GM18907 (cell line): ENCODE data around the gene DRG1.
"Not testable (repeated sequence)": the region's sequence is repeated elsewhere in the genome, so short reads cannot be mapped to it uniquely, and the experiment has no call there.

Experiments used
- ATAC-seq: cut with Tn5 transposase; IDR thresholded peaks from one replicate; pipeline ENCODE4 v1.9.1; 2021; ENCODE audit warnings: mild to moderate bottlenecking, moderate library complexity; ENCODE audit not compliant: unreplicated experiment

DRG1 gene, protein sequence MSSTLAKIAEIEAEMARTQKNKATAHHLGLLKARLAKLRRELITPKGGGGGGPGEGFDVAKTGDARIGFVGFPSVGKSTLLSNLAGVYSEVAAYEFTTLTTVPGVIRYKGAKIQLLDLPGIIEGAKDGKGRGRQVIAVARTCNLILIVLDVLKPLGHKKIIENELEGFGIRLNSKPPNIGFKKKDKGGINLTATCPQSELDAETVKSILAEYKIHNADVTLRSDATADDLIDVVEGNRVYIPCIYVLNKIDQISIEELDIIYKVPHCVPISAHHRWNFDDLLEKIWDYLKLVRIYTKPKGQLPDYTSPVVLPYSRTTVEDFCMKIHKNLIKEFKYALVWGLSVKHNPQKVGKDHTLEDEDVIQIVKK

DNA sequence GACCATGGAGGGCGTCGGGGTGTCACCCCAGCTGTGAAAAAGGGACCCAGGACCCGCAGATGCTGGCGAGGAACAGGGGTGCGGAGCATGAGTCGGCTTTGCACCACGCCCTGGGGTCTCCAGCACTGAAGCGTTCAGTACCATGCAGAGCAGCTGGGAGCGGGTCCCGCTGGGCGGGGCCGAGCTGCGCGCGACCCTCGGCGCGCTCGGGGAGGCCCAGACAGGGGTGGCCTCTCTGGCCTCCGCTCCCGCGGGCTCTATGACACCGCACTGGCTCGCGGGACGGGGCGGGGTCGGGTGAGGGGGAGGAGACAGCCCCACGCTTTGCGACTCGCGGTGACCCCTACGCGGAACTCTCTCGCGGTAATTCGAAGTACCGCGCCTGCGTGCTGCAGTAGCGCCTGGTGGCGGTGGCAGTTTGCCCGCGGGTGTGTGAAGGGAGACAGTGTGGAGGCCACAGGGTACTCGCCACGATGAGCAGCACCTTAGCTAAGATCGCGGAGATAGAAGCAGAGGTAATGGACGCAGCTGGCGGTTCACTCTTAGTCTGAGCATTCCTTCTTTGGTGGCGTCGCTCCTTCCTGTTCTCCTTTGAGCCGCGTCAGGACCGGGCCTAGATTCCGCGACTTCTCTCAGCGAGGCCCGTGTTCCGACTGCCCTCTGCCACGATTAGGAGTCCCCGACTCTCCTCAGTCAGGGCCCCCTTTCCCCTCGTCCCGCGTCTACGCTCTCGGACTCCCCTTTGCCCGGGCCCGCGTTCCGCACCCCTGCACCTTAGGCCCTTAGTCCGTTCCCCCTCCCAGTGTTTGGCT, at the start of gene DRG1:
TSS of gene DRG1 (plus strand) at position 394 of the 812 bp plus-strand sequence. CDS start at position 474, 80 bp downstream.
- peak; percentile 92 for ATAC-seq

DNA sequence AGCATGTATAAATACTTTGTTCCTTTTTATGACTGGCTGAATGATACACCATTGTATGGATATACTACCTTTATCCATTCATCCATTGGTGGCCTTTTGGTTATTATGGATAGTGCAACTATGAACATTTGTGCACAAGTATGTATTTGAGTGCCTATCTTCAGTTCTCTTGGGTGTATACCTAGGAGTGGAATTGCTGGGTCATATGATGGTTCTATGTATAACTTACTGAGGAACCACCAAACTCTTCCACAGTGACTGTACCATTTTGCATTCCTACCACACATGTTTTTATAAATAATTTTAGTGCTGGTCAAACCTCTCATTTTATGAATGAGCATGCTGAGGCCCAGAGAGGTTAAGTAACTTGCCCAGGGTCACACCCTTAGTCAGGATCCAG, 49.4 kb upstream of the DRG1 start:
- ATAC-seq = no peak

DNA sequence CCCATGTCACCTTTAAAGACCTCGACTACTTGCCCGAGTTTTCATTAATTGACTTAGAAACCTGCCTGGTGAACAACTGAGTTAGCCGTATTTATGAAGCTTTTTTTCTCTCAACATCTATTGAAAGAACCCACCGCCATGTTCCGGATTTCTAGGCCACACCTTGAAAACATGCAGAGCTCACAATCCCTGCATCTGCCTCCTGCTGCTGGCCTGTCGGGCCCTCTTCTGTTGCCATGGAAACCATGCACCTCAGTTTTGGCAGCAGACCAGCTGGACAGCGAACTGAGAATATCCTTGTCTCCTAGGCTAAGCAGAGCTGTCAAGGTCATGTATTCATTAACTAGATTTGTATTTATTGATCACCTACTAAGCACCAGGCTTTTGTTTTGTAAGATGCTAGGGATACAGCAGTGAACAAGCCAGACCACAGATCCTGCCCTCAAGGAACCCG, 49.0 kb upstream of the DRG1 start:
- no peak for ATAC-seq

DNA sequence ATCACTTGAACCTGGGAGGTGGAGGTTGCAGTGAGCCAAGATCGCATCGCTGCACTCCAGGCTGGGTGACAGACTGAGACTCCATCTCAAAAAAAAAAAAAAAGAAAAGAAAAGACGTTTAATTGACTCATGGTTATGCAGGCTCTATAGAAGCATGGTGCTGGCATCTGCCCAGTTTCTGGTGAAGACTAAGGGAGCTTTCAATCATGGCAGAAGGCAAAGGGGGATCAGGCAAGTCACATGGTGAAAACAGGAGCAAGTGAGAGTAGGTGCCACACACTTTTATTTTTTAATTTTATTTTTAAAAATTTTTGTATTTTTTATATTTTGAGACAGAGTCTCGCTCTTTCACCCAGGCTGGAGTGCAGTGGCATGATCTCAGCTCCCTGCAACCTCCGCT, 44.9 kb upstream of the DRG1 start:
- ATAC-seq = no peak

DNA sequence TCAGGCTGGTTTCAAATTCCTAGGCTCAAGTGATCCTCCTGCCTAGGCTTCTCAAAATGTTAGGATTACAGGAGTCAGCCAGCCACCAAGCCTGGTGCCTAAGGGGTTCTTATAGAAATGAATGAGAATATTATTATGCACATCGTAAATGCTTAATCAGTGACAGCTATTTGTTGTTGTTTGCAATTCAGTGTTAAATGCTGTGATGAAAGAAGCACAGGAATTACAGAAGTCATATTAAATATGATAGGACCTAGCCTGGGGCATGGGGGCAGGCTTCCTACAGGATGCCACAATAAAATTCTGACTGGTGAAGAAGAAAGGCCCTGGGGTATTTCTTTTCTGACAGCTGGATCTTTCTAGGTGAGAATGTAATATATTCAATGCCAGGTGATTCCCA, 39.4 kb upstream of the DRG1 start:
- ATAC-seq = no peak

DNA sequence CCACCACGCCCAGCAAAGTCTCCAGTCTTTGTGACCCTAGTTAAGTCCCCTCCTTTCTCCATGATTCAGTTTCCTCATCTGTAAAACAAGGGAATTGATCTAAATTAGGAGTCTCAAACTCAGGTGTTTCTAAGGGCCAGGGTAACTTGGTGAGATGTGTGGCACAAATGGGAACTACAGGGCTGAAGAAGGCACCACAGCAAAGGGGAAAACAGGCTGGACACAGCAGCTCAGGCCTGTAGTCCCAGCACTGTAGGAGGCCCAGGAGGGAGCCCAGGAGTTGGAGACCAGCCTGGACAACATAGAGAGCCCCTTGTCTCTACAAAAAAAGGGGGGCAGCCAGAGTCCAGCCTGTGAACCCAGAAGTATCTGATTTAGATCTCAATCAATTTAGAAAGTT, 37.7 kb upstream of the DRG1 start:
- ATAC-seq = no peak

DNA sequence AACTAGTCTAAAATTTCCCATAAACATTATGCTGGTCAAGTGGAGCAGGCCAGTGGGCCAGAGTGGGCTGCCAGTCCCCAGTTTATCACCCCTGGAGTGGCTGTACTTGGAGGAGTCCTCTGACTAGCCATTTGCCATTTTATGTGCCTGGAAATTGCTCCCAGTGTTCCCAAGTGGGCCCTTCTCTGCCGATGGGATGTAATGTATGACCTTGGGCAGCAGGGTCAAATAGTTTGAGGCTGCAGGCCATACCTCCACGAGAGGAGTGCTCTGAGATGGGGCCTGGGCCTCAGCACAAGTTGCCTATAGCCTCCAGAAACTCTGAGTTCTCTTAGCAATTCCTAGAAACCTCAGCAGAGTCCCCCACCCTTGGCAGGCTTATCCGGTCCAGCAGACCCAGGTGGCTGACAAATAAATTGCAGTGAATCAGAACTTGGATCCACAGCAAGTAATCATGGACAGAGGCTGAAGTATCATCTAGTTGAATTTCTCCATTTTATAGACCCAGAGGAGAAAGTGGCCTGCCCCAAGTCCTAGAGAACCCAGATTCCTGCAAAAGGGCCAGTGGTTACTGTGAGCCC, 35.4 kb upstream of the DRG1 start:
- ATAC-seq = no peak

DNA sequence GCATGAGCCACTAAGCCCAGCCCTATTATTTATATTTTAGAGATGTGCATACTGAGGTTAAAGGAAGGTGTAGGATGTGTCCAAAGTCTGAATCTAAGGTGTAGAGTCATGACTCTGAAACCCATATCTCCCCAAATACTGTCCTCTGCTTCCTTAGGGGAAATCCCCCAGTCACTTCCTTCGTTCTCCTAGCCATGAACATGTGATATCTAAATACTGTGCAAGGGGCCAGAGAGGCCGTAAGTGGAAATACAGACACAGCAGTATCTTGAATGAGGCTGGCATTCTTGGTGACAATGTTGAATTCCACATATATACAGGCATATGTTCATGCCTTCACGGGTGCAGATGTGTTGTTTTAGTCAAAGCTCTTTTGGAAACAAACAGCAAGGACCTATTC, 32.0 kb upstream of the DRG1 start:
- no peak for ATAC-seq

DNA sequence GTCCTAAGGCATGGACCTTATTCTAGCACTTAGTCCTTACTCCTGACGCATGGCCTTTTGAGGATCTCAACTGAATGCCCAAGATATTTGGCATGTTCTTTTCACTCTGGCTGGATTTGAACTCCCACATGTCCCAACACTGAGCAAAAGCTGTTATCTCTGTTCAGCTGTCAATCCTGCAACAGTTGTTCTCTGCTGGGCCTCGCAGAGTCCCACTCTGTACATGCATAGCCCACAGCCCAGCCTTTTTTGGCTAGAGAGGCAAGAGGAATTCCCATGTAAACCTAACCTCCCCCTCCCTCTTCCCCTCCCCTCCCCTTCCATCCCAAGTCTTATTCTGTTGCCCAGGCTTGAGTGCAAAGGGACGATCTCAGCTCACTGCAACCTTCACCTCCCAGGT, 21.8 kb upstream of the DRG1 start:
- no peak for ATAC-seq

DNA sequence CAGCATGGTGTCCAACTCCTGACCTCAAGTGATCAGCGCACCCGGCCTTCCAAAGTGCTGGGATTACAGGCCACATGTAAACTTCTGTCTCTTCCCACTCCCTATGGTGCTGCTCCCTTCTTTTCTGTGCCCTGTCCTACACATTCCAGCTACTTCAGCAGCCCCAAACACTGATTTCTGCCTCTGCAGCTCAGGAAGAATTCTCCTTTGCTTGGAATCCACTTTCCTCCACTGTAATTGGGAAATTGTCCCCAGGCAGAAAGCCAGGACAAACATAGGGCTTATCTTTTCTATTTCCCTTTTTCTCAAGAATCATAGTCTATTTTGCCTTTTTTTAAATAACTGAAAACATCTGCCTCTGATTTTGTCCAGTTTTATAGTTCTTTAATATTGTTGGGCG, 21.3 kb upstream of the DRG1 start:
- ATAC-seq = no peak

DNA sequence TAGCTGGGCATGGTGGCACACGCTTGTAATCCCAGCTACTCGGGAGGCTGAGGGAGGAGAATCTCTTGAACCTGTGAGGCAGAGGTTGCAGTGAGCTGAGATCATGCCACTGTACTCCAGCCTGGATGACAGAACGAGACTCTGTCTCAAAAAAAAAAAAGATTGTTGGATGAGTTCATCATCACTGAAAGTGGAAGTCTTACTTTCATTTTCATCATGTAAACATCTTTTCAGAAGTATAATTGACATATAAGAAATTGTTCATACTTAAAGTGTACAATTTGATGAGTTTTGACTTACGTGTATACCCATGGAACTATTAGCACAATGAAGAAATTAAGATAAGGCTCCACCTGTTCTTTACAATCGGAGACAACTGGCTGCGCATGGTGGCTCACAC, 20.8 kb upstream of the DRG1 start:
- not testable (repeated sequence) for ATAC-seq

DNA sequence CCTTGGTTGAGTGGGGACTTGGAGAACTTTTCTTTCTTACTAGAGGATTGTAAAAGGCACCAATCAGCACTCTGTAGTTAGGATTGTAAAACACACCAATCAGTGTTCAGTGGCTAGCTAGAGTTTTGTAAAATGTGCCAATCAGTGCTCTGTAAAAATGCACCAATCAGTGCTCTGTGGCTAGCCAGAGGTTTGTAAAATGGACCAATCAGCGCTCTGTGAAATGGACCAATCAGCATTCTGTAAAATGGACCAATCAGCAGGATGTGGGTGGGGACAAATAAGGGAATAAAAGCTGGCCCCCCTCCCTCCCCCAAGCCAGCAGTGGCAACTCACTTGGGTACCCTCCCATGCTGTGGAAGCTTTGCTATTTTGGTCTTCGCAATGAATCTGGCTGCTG, 5.5 kb upstream of the DRG1 start:
- no peak for ATAC-seq

DNA sequence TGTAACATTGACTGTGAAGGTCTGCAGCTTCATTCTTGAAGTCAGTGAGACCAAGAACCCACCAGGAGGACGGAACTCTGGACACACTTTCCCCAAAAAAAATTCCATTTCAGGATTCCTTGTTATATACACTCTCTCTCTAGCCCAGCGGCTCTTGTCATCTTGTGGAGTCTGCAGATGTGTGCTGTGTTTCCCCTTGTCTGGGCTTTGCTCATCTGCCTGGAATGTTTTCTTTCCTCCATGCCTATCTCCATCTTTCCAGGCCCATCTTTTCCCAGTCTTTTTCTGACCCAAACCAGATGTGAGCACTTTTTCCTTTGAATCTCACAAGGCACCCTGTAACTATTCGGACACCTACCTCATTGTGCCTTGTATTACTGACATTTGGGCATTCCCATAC, 5.1 kb upstream of the DRG1 start:
- no peak for ATAC-seq

DNA sequence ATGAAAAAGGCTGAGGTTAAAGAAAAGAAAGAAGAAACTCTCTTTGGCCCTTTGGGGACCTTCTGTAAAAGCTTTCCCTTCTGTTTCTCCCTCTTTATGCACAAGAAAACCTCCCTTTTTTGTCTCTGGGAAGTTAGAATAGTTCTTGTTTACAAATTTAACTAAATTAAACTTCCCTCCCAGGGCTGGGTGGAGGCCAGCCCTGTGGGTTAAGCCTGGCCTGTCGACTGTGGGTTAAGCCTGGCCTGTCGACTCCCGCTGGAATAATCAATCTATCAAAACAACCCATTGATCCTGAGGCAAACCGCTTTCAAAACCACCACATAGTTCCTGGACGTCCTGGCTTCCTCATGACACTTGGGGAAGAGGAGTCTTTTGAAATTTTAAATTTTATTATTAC, 1.2 kb upstream of the DRG1 start:
- ATAC-seq = no peak

DNA sequence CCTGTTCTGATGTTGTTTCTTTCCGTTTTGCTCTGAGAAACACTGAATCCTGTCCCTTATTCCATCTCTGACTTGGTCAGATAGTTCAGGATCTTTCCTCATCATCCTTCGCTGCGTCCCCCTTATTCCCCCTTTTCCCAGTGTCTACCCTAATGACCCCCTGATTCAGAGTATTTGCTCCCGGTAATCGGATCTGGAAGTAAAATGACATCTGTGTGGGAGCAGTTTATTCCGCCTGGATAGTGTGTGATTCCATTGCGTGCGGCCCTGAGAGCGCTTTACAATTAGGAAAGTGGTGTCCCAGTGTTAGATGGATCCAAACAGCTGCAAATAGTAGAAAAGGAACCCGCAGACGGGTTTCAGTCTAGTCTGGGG, 606 bp downstream of the DRG1 start:
- no peak for ATAC-seq

DNA sequence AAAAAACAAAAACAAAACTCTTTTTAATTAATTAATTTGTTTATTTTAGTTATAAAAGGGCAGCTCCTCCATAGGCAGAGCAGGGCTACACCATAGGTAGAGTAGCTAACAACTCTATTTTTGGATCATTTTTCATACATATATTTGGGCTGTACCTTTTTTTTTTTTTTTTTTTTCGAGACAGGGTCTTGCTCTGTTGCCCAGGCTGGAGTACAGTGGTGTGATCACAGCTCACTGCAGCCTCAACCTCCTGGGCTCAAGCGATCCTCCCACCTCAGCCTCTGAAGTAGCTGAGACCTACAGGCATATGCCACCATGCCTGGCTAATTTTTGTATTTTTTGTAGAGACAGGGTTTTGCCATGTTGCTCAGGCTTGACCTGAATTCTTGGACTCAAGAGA, 2.9 kb downstream of the DRG1 start:
- not testable (repeated sequence) for ATAC-seq

DNA sequence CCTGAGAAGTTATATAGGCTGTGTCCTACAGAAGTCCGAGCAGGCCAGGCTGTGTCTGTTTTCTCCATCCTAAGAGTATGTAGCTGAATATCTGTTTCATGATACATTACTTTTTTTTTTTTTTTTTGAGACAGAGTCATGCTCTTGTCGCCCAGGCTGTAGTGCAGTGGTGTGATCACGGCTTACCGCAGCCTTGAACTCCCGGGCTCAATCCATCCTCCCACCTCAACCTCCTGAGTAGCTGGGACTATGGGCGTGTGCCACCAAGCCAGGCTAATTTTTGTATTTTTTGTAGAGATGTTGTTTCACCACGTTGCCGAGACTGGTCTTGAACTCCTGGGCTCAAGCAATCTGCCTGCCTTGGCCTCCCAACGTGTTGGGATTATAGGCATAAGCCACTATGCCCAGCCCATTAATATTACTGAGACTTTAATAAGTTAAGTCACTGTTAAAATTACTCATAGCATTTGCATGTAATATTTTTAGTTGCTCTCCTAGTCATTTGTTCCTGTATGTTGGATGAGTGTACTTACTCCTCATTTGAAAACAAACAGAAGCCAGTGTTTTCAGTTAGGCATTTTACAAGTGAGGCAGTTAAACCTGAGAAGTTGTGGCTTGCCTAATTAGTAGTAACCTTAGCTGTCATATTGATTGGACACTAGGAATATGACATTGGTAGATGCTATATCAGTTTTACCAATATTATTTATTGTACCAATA, 26.1 kb downstream of the DRG1 start:
- no peak for ATAC-seq

DNA sequence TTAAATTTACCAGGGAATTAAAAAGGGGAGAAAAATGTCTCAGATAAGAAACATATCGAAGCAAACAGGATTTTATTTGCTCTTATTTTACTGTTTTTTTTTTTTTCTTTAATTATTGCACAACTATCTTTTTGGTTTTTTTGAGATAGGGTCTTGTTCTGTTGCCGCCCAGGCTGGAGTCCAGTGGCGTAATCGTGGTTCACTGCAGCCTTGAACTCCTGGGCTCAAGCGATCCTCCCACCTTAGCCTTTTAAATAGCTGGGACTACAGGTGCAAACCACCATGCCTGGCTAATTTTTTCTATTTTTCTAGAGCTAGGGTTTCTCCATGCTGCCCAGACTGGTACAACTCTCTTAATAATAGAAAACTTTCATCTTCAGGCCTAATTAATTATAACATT, 32.5 kb downstream of the DRG1 start:
- ATAC-seq = no peak

DNA sequence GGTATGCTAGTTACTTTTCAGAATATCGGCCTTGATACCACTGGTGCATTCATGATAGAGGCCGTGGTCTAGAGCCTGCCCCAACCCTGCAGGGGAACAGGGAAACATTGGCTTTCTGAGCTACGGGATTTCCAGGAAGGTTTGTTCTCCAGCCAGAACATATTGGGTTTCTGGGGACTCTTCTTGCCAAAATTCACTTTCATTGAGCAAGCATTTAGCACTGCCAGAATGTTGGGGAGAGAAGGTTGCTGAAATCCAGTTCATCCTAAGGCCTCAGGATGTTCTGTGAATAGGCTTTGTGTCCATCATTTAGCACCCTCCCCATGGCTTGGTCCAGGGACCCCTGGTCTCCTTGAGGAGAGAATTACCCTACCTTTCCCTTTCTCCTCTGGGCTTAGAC, 36.7 kb downstream of the DRG1 start:
- ATAC-seq = no peak

DNA sequence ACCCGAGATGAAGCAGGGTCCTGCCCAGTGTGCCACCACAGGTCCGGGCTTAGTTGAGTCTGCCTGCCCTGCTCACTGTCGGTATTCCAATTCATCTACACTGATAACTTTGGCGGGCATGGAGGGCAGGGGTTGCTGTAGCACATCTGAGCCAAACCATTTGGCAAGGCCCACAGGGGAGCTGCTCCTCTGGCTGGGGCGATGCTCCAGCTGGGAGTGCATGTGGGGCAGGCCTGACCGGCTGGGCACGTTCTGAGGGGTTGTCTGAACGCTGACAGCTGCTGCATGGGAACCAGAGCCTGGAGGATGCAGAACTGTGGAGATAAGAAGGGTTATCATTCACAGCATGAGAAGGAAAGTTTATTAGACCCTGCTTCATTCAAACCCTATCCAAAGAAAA, 40.4 kb downstream of the DRG1 start:
- ATAC-seq = no peak

DNA sequence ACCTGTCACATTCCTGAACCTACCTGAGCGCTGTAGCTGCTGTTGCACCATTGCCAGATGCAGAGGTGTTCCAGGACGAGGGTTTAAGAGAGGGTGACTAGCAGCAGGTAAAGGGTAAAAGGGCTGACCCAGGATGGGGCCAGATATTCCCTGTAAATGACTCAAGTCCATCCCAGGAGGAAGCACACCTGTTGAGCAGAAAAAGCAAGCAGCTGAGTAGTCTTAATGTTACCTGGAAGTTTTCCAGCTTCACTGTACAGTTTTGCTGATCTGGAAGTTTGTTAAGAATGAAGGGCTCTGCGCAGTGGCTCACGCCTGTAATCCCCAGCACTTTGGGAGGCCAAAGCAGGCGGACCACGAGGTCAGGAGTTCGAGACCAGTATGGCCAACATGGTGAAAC, 41.3 kb downstream of the DRG1 start:
- no peak for ATAC-seq
